ENCODE measurements around the gene PKD1.

GRCh38 chr16:2047330-2048115 is 88.2 kb downstream of the PKD1 start, which contains the start of the genes NTHL1 and TSC2:
- TF ChIP-seq ZNF274 (IDR thresholded peaks at IDR 0.05; ENCODE audit: low read depth, low read length) = no peak
- TF ChIP-seq YY1 (IDR thresholded peaks at IDR 0.05; ENCODE audit: insufficient read depth, insufficient read length) = peak; percentile 69
